Superior temporal gyrus (tissue), 1 donor: ENCODE data around the gene TRAF5.
A peak's percentile ranks its signal among the peaks of the same experiment; 100 is the strongest.
"Not testable (repeated sequence)": the region's sequence is repeated elsewhere in the genome, so short reads cannot be mapped to it uniquely, and the experiment has no call there.

Experiments used
- DNase-seq: peaks from one replicate; pipeline ENCODE4 v3.0.0-alpha.2; 2016; ENCODE audit errors: extremely low spot score

TRAF5 gene

DNA sequence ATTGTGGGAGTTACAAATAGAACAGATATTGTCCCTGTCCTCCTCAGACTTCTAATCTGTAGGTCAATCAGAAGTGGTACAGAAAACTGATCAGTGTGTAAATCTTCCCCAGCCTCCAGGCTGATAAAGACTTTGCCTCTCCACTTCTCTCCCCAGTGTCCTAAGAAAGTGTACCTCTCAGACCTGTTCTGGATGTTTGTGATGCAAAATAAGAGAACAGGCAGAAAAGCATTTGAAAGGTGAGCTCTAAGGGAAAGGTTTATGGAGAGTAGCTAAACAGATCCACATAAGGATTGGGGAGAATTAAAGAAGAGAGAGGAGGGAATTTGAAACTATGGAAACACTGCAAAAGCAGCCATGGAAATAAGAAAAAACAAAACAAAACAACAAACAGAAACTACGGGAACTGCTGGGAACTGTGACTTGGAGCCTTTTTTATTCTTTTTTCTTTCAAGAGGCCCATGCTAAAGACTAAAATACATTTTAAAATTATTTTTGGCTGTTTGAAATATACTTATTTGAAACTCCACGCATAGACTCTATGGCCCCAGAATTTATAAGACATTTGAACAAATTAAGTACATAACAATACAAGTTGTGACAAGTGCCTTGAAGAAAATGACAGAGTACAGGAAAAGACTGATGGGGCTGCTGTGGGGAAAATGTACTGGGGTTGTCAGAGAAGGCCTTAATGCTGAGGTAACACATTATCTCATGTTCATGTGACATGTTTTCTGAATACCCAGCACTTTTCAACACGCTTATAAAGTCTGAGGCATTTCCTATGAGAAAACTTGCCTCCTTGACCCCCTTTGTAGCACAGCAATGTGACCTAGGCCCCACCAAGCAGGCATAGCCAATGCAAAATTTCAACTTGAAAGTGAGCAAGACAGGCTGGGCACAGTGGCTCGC is 51.2 kb downstream of the TRAF5 start:
- no peak for DNase-seq

DNA sequence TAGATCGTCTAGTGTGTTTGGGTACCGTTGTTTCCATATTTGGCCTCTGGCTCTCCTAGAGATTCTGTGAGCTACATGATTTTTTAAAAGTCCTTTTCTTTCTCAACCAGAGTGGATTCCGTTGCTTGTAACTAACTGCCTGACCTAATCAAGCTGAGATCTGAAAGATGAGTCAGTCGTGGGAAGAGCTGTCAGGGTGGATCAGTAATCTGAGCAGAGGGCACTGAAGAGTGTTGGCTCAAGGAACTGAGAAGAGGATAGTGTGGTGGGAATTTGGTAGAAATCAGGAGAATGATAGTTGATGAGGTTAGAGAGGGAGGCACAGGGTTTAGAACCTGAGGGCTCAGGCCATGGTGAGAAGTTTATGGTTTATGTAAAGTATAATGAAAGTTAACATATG is 52.2 kb downstream of the TRAF5 start:
- no peak for DNase-seq

DNA sequence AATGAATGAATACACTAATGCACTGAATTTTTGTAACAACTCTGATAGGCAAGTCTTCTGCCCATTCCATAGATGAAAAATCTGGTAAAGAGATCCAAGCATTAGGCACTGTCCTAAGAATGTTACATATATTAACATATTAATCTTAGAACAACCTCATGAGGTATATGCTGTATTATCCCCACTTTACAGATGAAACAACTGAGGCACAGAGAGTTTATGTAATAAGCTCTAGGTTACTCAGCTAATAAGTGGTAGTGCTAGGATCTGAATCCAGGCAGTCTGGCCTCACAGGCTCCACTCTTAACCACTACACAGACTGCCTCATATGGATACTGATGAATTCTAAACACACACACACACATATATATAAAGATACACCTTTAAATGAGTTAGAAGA is 52.8 kb downstream of the TRAF5 start:
- DNase-seq = no peak

DNA sequence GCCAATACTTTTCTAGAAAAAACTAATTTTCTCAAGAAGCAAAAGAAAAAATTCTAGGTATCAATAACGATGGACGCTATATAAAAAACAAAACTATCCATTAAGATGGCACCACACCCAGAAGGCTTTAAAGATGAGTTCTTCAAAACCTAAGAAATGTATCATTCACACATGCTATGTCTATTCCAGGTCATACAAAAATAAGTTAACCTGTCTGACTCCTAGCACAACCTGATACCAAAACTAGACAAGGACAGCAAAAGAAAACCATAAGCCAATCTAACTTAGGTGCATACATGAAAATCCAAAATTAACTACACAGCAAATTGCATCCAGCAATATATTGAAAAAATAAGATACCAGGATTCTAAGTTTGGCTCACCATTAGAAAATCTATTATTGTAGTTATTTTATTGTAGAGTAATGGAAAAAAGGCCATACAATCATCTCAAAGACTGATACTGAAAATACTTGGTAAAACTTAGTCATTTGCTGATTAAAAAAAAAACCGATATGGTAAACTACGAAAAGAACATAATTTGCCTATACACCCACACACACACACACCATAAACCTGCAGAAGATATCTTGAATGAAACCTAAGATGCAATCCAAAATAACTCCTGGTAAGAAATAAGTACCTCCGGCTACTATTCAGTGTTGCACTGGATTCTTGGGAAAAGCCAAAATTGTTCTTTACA is 55.0 kb downstream of the TRAF5 start:
- no peak for DNase-seq

DNA sequence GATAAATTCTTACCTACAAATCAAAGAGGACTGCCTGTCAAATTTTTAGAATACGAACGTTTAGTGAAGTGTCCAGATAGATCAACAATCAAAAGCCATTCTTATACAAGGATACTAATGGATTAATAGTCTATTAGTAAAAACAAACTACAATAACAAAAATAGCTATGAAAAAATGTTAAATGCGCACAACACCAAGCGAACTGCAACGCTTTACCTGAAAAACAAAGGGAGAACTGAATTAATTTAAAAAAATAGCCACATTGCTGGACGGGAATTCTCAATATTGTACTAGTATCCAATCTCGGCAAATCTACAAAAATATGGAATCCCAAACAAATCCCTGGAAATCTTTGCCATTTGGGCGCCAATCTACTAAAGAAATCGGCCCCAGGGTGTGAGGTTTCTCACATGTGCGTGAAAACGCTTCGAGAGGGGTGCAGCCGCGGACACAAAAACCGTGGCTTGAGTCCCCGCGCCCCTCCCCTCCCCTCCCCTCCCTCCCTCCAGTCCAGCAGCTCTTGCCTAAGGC is 55.6 kb downstream of the TRAF5 start:
- DNase-seq = no peak

DNA sequence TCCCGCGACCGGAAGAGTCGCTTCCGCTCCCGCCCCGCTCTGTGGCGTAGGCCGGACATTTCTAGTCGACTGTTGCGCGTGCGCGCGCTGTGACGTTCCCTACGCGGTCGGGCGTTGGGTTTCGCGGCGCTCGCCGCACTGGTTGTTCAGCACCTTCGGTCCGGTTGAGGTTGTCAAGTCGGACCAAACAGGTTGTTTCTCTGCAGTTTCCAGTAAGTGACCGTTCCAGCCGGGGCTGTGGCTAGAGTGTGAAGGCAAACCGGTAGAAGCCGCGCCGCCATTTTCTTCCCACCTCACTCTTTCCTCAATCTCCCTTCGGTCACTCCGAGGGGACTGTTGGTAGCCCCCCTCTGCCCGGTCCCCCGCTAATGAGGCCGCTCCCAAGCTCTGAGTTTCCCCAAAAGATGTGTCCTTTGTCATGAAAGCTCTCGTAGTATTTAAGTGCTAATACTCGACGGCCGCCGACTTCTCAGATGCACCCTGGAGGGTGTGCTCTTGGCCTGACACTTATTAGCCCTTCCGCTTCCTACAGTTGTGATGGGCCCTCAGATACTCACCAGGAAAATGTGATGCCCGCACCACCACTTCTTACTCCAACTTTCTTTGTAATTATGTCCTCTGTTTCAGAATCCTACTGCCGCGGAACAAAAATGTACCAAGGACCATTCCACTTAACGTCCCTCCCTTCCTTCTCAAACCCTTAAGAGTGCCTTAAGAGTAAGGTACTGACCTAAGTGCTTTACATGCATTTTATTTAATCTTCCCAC is 56.3 kb downstream of the TRAF5 start:
- DNase-seq = peak; percentile 97

DNA sequence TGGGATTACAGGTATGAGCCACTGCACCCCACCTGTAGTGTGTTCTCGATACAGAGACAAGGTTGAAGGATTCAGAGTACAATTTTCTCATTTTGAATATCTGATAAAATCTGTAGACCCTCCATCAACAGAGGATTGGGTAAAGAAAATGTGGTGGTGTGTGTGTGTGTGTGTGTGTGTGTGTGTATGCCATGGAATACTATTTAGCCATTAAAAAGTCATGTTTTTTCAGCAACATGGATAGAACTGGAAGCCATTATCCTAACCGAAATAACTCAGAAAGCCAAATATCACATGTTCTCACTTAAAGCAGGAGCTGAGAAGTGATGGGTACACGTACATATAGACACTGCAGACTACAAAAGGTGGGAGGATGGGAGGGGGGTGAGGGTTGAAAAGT is 57.9 kb downstream of the TRAF5 start:
- DNase-seq = no peak

DNA sequence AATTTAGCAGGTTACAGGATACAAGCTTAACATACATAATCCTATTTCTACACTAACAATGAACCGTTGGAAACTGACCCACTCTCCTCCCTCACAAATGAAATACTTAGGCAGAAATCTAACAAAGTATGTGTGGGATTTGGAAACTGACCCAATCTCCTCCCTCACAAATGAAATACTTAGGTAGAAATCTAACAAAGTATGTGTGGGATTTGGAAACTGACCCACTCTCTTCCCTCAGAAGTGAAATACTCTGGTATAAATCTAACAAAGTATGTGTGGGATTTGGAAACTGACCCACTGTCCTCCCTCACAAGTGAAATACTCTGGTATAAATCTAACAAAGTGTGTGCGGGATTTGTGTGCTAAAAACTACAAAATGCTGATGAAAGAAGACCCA is 60.3 kb downstream of the TRAF5 start:
- DNase-seq = no peak

DNA sequence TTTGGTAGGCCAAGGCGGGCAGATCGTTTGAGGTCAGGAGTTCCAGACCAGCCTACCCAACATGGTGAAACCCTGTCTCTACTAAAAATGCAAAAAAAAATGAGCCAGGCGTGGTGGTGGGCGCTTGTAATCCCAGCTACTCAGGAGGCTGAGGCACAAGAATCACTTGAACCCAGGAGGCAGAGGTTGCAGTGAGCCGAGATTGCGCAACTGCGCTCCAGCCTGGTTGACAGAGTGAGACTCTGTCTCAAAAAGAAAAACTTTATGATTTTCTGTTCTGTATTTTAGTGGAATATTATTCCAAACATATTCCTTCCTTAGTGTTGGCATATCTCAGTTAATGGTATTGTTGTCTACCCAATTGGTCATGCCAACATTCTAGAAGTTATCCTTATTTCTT is 64.2 kb downstream of the TRAF5 start:
- DNase-seq = not testable (repeated sequence)

DNA sequence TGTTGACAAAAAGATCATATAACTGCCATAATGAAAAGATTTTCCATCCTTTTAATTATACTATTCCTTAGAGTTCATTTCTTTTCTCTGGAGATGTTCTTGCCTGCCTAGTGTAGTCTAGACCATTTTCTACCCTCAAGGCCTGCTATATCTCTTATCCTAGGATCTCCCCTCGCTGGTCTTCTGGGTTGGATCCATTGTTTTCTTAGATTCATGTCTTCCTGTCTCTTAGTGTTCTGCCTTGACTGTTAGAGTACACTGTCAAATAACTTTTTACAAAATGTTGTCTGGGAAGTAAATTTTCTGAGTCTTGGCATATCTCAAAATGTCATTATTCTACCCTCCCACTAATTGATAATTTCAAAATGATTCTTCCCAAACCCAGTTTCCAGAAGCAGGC is 66.6 kb downstream of the TRAF5 start:
- no peak for DNase-seq

DNA sequence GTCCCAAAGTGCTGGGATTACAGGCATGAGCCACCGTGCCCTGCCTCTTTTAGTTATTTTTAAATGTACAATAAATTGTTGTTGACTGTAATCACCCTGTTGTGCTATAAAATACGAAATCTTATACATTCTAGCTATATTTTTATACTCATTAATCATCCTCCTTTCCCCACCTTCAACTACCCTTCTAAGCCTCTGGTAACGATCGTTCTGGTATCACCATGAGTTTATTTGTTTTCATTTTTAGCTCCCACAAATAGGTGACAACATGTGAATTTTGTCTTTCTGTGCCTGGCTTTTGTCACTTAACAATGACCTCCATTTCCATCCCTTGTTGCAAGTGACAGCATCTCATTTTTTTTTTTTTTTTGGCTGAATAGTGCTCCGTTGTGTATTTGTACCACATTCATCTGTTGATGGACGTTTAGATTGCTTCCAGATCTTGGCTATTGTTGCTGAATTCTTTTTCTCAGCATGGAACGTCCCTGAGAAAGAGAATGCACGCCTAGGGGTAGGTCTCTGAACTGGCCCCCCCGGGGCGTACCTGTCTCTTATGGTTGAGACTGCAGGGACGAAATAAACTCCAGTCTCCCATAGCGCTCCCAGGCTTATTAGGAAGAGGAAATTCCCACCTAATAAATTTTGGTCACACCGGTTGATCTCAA is 71.8 kb downstream of the TRAF5 start:
- DNase-seq = not testable (repeated sequence)

DNA sequence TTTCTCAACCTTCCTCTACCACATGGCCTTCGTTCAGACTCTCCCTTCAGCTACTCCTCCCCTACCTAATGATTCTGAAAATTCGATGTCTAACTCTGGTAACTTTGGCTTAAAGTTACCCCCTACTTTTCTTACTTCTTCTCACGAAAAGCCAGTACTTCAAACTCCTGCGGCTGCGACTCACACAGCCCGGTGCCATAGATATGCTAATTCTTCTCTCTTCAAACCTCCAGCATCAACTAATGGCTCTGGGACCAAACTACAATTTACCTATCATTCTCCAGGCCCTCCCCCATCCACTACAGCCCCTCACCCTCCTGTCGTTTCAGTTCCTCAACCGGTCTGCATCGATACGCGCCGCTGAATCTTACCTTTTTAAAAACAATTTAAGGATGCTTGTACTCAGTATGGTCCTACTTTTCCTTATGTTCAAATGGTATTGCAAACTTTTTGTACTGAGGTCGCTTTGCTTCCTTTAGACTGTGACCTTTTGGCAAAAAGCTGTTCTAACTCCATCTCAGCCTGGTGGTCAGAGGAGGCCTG is 73.3 kb downstream of the TRAF5 start:
- not testable (repeated sequence) for DNase-seq

DNA sequence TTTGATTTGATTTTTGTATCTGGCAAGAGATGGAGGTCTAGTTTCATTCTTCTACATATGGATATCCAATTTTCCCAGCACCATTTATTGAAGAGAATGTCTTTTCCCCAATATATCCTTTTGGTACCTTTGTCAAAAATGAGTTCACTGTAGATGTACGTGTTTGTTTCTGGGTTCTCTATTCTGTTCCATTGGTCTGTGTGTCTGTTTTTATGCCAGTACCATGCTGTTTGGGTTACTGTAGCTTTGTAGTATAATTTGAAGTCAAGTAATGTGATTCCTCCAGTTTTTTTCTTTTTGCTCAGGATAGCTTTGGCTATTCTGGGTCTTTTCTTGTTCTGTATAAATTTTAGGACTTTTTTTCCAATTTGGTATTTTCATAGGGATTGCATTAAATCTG is 75.1 kb downstream of the TRAF5 start:
- DNase-seq = not testable (repeated sequence)

DNA sequence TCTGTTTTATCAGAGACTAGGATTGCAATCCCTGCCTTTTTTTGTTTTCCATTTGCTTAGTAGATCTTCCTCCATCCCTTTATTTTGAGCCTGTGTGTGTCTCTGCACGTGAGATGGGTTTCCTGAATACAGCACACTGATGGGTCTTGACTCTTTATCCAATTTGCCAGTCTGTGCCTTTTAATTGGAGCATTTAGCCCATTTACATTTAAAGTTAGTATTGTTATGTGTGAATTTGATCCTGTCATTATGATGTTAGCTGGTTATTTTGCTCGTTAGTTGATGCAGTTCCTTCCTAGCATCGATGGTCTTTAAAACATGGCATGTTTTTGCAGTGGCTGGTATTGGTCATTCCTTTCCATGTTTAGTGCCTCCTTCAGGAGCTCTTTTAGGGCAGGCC is 79.5 kb downstream of the TRAF5 start:
- not testable (repeated sequence) for DNase-seq

DNA sequence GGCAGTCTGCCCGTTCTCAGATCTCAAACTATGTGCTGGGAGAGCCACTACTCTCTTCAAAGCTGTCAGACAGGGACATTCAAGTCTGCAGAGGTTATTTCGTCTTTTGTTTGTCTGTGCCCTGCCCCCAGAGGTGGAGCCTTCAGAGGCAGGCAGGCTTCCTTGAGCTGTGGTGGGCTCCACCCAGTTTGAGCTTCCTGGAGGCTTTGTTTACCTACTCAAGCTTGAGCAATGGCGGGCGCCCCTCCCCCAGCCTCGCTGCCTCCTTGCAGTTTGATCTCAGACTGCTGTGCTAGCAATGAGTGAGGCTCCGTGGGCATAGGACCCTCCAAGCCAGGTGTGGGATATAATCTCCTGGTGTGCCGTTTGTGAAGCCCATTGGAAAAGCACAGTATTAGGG is 81.1 kb downstream of the TRAF5 start:
- not testable (repeated sequence) for DNase-seq

DNA sequence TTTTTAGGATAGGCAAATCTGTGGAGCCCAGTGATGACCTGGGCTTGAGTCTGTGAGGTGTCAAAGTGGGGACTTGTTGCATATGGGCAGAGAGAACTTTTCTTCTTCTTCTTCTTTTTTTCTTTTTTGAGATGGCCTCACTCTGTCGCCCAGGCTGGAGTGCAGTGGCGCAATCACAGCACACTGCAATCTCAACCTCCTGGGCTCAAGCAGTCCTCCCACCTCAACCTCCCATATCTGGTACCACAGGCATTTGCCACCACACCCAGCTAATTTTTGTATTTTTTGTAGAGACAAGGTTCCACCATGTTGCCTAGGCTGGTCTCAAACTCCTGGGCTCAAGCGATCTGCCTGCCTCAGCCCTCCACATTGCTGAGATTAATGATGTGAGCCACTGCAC is 85.0 kb downstream of the TRAF5 start:
- DNase-seq = no peak

DNA sequence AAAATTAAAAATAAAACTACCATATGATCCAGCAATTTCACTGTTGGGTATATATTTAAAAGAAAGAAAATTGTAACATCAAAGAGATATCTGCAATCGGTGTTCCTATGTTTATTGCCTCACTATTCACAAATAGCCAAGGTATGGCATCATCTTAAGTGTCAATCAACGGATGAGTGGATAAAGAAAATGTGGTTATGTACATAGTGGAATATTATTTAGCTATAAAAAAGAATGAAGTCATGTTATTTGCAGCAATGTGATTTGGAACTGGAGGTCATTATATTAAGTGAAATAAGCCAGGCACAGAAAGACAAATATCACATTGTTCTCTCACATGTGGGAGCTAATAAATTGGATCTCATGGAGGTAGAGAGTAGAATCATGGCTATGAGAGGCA is 89.1 kb downstream of the TRAF5 start:
- DNase-seq = no peak

DNA sequence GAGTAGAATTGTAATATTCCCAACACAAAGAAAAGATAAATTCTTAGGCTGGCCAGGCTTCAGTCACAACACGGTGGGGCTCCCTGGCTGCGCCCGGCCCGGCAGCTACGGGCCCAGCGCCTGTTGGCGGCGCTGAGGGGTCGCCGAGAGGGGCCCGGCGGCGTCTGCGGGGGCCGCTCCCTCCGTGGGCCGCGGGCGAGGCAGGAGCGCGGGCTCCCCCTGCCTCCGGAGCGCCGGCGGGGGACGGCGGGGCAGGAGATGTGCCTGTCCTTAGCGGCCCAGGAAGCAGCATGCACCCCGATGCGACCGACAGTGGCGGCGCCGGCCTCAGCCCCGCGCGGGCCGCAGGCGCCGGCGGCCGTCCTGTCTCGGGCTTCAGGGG is 89.6 kb downstream of the TRAF5 start:
- DNase-seq = not testable (repeated sequence)

DNA sequence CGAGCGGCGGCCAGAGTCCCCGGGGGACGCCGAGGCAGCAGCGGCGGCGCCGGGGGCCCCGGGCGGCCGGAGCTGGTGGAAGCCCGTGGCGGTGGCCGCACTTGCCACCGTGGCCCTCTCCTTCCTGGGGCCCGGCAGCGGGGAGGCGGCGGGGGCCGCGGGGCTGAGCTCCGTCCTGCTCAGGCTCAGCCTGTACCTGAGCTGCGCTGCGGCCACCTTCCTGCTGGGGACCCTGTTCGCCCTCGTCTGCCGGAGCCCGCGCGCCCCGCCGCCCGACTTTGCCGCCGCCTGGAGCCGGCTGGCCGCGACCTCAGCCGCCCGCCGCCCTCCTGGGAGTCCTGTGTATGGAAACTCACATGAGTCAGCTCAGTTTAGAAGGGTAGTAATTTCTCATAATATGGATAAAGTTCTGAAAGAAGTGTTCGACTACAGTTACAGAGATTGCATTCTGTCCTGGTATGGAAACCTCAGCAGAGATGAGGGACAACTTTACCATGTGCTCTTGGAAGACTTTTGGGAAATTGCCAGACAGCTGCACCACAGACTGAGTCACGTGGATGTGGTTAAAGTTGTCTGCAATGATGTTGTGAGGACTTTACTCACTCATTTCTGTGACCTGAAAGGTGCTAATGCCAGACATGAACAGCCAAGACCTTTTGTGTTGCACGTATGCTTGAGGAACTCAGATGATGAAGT is 90.1 kb downstream of the TRAF5 start:
- not testable (repeated sequence) for DNase-seq

DNA sequence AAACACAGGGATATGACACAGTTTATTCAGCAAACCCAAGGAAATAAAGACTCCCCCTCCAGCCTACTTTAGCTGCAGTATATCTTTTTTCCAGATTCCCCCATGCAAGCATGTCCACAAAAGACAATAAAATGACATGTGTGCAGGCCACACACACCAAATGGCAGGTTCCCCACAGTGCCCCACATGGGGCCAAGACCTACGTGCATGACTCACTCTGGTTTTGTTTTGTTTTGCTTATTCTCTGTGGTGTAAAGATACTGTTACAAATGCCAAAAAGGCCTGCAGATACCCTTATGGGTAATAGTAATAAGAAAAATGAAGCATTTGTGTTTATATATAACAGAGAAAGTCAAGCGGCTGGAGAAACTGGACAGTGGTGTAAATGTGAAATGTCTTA is 93.8 kb downstream of the TRAF5 start:
- DNase-seq = no peak
